Testis (tissue), 3 donors: Measurements from ENCODE around the gene COL11A1. TPM values are rescaled to one million over a fixed set of nuclear protein-coding genes. Genes with fewer than 3 reads are reported as not detected.
"Not testable (repeated sequence)": the region's sequence is repeated elsewhere in the genome, so short reads cannot be mapped to it uniquely, and the experiment has no call there.

Experiments
- DNase-seq: peaks from one replicate; pipeline ENCODE4 v3.0.0-alpha.2; 2019
- H3K27ac ChIP-seq, 2 donors: fragments of 200-600 bp; sonication (generic); one replicate each; pipeline ENCODE4 v1.5.1; 2019
- H3K27me3 ChIP-seq: fragments of 200-600 bp; sonication (generic); one replicate; pipeline ENCODE4 v1.5.1; 2019
- H3K36me3 ChIP-seq: fragments of 200-600 bp; sonication (generic); one replicate; pipeline ENCODE4 v1.5.1; 2017; ENCODE audit warnings: low read depth; ENCODE audit errors: missing control alignments
- H3K4me1 ChIP-seq: fragments of 200-600 bp; sonication (generic); one replicate; pipeline ENCODE4 v1.5.1; 2019
- H3K4me3 ChIP-seq, 2 donors: fragments of 200-600 bp; sonication (generic); one replicate each; pipeline ENCODE4 v1.5.1; 2017 to 2019
- H3K9me3 ChIP-seq: fragments of 200-600 bp; sonication (generic); one replicate; pipeline ENCODE4 v1.5.1; 2017
- POLR2A ChIP-seq: fragments of 450-650 bp; IDR thresholded peaks from one replicate; pipeline ENCODE4 v1.6.1; 2017; ENCODE audit warnings: antibody characterized with exemption, mild to moderate bottlenecking, moderate library complexity
- WGBS, 2 donors: methylation state at CpG; one replicate each; pipeline ENCODE4 v1.1.5; 2018; 5-methylcytosine and 5-hydroxymethylcytosine counted together
- intact Hi-C: fragments of 100-400 bp; cut with DNase I; formaldehyde crosslinking; loops from one replicate; pipeline ENCODE4 v1.15.1; 2023; ENCODE audit warnings: low total_unique reads
- polyA plus RNA-seq: library from polyadenylated mRNA; stranded (reverse); fragments of 350-450 nt; fragmentation: Illumina TruSeq; extraction: RNeasy Lipid Tissue Mini Kit (QIAGEN cat#74804); gene quantifications from one replicate; pipeline ENCODE4 v1.2.3, GENCODE V29; 2014; ENCODE audit warnings: low read depth, low replicate concordance; ENCODE audit not compliant: insufficient read depth
- total RNA-seq, 2 donors: library from RNA; depleted of rRNA; stranded (reverse); fragments of >200 nt; gene quantifications; one replicate each; pipeline ENCODE4 v1.2.3, GENCODE V29; 2016
- TF ChIP-seq, protein P1 (sequence below), 3 experiments: fragments of 450-650 bp in 2 of 3; fragments of 200-600 bp in 1 of 3; sonication (generic) in 1 of 3; IDR thresholded peaks; one replicate each; pipeline ENCODE4 v1.5.1; 2016 to 2019; ENCODE audit warnings: antibody characterized with exemption in 3 of 3, mild to moderate bottlenecking in 2 of 3, moderate library complexity in 1 of 3

The COL11A1 gene
- total and polyA plus RNA-seq, 3 donors from 2014 or later, result 3.5 to 7.0 (median 4.0) TPM

DNA sequence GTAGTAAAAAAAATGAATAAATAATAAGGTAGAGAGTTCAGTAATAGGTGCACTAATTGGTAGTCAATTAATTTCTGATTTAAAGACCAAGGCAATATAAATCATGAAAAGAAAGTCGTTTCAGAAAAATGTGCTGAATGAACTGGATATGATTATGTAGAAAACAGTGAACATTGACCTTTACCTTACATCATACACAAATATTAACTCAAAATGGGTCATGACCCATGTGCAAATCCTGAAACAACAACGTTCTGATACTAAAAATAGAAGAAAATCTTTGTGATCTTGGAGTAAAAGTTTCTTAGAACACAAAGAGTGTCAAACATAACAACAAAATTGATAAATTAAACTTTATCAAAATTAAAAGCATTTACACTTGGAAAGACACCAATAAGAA, 39.1 kb downstream of the COL11A1 start:
- no peak for DNase-seq
- no peak for TF ChIP-seq POLR2A
- TF ChIP-seq, protein P1, sequence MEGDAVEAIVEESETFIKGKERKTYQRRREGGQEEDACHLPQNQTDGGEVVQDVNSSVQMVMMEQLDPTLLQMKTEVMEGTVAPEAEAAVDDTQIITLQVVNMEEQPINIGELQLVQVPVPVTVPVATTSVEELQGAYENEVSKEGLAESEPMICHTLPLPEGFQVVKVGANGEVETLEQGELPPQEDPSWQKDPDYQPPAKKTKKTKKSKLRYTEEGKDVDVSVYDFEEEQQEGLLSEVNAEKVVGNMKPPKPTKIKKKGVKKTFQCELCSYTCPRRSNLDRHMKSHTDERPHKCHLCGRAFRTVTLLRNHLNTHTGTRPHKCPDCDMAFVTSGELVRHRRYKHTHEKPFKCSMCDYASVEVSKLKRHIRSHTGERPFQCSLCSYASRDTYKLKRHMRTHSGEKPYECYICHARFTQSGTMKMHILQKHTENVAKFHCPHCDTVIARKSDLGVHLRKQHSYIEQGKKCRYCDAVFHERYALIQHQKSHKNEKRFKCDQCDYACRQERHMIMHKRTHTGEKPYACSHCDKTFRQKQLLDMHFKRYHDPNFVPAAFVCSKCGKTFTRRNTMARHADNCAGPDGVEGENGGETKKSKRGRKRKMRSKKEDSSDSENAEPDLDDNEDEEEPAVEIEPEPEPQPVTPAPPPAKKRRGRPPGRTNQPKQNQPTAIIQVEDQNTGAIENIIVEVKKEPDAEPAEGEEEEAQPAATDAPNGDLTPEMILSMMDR (IDR thresholded peaks at IDR 0.05), result no peak
- 27 to 30% methylated on average over 2 of the region's 2 CpGs for WGBS, 2 donors
- no peak overlapping the region for H3K4me3 ChIP-seq
- intact Hi-C loops, result no loop called here
- H3K36me3 ChIP-seq, result no peaks in the 10 kb centered on the region
- no peaks in the 10 kb centered on the region for H3K27me3 ChIP-seq
- H3K27ac ChIP-seq, result no peak overlapping the region
- H3K9me3 ChIP-seq, result no peaks in the 10 kb centered on the region
- no peaks in the 10 kb centered on the region for H3K4me1 ChIP-seq

DNA sequence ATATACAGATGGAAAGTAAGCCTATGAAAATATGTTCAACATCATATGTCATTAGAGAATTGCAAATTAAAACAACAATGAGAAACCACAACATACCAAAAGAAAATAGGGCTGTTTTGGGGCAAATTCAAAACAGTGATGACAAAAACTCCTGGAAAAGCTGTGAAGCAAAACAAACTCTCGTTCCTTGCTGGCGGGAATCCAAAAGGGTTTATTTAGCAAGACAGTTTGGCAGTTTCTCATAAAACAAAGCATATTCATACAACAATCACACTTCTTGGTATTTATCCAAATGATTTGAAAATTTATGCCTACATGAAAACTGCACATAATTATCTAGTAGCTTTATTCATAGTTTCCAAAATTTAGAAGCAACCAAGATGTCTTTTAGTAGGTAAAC, 44.4 kb downstream of the COL11A1 start:
- Histone ChIP-seq H3K9me3 (no peaks in the 10 kb centered on the region), H3K4me3 (no peak overlapping the region), H3K27me3 (no peaks in the 10 kb centered on the region), H3K27ac (no peak overlapping the region), H3K4me1 (no peaks in the 10 kb centered on the region), H3K36me3 (no peaks in the 10 kb centered on the region)
- 42 to 58% methylated on average over 2 of the region's 2 CpGs for WGBS, 2 donors
- intact Hi-C loops, result no loop called here
- no peak for DNase-seq
- TF ChIP-seq, protein P1 (IDR thresholded peaks at IDR 0.05), result no peak
- no peak for TF ChIP-seq POLR2A

DNA sequence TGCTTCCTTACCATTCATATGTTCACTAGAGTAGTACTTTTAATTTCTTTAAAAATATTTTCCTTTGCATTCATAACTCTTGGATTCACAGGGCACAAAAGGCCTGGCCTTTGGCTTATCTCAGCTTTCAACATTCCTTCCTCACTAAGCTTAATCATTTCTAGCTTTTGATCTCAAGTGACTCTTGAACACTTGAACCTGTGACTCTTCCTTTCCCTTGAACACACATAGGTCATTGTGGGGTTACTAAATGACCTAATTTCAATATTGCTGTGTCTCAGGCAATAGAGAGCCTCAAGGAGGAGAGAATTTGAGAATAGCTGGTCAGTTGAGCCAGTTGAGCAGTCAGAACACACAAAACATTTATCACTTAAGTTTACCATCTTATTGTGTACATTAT, 49.9 kb downstream of the COL11A1 start:
- no peak for DNase-seq

DNA sequence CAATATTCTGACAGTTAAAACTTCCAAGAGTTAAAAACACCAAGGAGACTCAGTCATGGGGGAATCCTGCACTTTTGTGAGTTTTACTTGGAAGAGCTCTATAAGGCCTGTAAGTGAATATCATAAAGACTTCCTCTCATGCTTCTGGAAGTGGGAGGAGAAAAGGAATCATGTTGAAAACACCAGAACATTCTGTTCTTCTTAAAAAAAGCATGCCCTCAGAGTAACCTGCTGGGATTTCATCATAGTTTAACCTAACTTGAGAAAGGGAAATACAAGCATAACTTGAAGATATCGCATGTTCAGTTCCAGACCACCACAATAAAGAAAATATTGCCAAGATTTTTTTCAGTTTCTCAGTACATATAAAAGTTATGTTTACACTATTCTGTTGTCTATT, 51.9 kb downstream of the COL11A1 start:
- intact Hi-C loops, result no loop called here
- no peak for DNase-seq
- Histone ChIP-seq H3K27ac (no peak overlapping the region), H3K4me1 (no peaks in the 10 kb centered on the region), H3K9me3 (no peaks in the 10 kb centered on the region), H3K4me3 (no peak overlapping the region), H3K36me3 (no peaks in the 10 kb centered on the region), H3K27me3 (no peaks in the 10 kb centered on the region)
- no peak for TF ChIP-seq POLR2A
- TF ChIP-seq, protein P1 (IDR thresholded peaks at IDR 0.05), result no peak
- 58 to 71% methylated on average over 1 of the region's 1 CpG for WGBS, 2 donors

More for the DNA sequence above, 49.9 kb downstream of the COL11A1 start:
- Histone ChIP-seq H3K36me3 (no peaks in the 10 kb centered on the region), H3K4me1 (no peaks in the 10 kb centered on the region), H3K9me3 (no peaks in the 10 kb centered on the region), H3K27me3 (no peaks in the 10 kb centered on the region), H3K27ac (no peak overlapping the region), H3K4me3 (no peak overlapping the region)
- intact Hi-C loops, result no loop called here
- TF ChIP-seq POLR2A, result no peak

DNA sequence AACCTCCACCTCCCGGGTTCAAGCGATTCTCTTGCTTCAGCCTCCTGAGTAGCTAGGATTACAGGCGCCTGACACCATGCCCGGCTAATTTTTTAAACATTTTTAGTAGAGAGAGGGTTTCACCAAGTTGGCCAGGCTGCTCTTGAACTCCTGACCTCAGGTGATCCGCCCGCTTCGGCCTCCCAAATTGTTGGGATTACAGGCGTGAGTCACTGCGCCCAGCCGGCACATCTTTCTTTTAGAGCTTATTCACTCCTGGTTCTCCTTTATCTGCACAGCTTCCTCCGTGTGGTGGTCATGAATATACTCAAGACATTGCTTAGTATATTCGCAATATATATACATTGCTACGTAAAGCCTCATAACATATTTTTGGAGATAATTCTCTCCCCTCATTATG, 80.2 kb downstream of the COL11A1 start:
- DNase-seq, H3K9me3 ChIP-seq, H3K4me1 ChIP-seq, H3K36me3 ChIP-seq, intact Hi-C loops, H3K27ac ChIP-seq, H3K27me3 ChIP-seq, H3K4me3 ChIP-seq: not testable (repeated sequence)
- WGBS, 2 donors, result 74 to 82% methylated on average over 13 of the region's 13 CpGs

DNA sequence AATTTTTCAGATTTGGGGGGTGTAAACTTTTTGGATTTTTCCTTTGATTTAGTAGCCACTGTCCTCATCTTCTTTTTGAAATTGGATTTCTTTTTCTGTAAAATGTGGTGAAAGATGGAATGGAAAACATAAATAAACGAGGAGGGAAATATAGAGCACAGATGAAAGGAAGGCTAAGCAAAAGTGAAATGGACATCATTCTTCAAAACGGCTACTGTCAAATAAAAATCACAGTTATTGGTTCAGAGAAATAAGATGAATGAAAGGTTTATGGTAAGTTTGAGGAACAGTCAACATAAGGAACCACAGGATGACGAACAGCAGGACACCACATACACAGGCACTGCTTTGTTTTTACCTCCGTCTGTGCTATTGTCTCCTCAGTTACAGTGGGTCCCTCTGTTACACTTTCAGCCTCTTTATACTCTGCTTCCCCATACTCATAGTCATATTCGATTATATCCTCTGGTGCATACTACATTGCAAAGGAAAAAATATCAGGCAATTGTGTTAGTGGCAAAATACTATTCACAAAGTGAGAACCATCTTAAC, 82.4 kb downstream of the COL11A1 start:
- TF ChIP-seq, protein P1 (IDR thresholded peaks at IDR 0.05), result no peak
- TF ChIP-seq POLR2A, result no peak
- Histone ChIP-seq H3K4me1 (no peaks in the 10 kb centered on the region), H3K36me3 (no peaks in the 10 kb centered on the region), H3K27ac (no peak overlapping the region), H3K4me3 (no peak overlapping the region), H3K27me3 (no peaks in the 10 kb centered on the region), H3K9me3 (no peaks in the 10 kb centered on the region)
- no peak for DNase-seq
- intact Hi-C loops, result no loop called here
- WGBS, 2 donors, result 71 to 73% methylated on average over 5 of the region's 5 CpGs
